Endothelial cell of umbilical vein (primary cell): ENCODE results near the gene PLCH1.

Source experiments
- CTCF ChIP-seq, 2 donors: IDR thresholded peaks; 1 replicate in 1 of 2; 2 replicates in 1 of 2; pipeline ENCODE4 v1.5.1; 2011; ENCODE audit warnings: low read length in 2 of 2, mild to moderate bottlenecking in 2 of 2, moderate library complexity in 2 of 2, control low read depth in 1 of 2, inconsistent platforms in 1 of 2, low read depth in 1 of 2; ENCODE audit not compliant: insufficient read depth in 1 of 2; ENCODE audit errors: extremely low read depth in 1 of 2
- EZH2 ChIP-seq: IDR thresholded peaks from 2 replicates; pipeline ENCODE4 v1.6.1; 2012; ENCODE audit warnings: borderline replicate concordance, low read depth, mild to moderate bottlenecking, moderate library complexity, low read length, inconsistent platforms; ENCODE audit not compliant: severe bottlenecking
- FOS ChIP-seq: IDR thresholded peaks from 2 replicates; pipeline ENCODE4 v1.6.1; 2011; ENCODE audit warnings: mild to moderate bottlenecking, low read length, moderate library complexity, borderline replicate concordance; ENCODE audit not compliant: insufficient read depth
- GATA2 ChIP-seq: IDR thresholded peaks from 2 replicates; pipeline ENCODE4 v1.7.0; 2011; ENCODE audit warnings: low read depth, mild to moderate bottlenecking, moderate library complexity, mixed read lengths, low read length; ENCODE audit not compliant: insufficient read length, insufficient read depth
- JUN ChIP-seq: IDR thresholded peaks from 2 replicates; pipeline ENCODE4 v1.6.1; 2011; ENCODE audit warnings: borderline replicate concordance, low read depth; ENCODE audit not compliant: insufficient read length, insufficient read depth
- MYC ChIP-seq: IDR thresholded peaks from one replicate; pipeline ENCODE4 v1.6.1; 2011; ENCODE audit warnings: mild to moderate bottlenecking, low read depth, low read length
- POLR2A ChIP-seq: IDR thresholded peaks from 2 replicates; pipeline ENCODE4 v1.6.1; 2012; ENCODE audit warnings: low read depth, mild to moderate bottlenecking, control low read depth, low read length
- POLR2AphosphoS5 ChIP-seq: IDR thresholded peaks from 2 replicates; pipeline ENCODE4 v1.6.1; 2012; ENCODE audit warnings: low read depth, mild to moderate bottlenecking, control low read depth, low read length, moderate library complexity; ENCODE audit not compliant: insufficient read depth
- TF ChIP-seq, protein P1 (sequence below): IDR thresholded peaks from 2 replicates; pipeline ENCODE4 v1.6.1; 2011; ENCODE audit not compliant: insufficient read depth, insufficient read length

GRCh38 chr3:155714295-155714718 lies 30.6 kb downstream of the PLCH1 start:
- TF ChIP-seq EZH2 = no peak
- no peak for TF ChIP-seq POLR2AphosphoS5
- TF ChIP-seq CTCF (IDR thresholded peaks at IDR 0.05; ENCODE audit: extremely low read depth in 1 of 2, insufficient read depth in 1 of 2, low read depth in 1 of 2, low read length in 2 of 2) = no peak
- no peak for TF ChIP-seq POLR2A
- TF ChIP-seq, protein P1, sequence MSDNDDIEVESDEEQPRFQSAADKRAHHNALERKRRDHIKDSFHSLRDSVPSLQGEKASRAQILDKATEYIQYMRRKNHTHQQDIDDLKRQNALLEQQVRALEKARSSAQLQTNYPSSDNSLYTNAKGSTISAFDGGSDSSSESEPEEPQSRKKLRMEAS = no peak
- TF ChIP-seq GATA2 = no peak
- TF ChIP-seq MYC = no peak
- no peak for TF ChIP-seq JUN
- TF ChIP-seq FOS = no peak
